C4-2B (cell line): ENCODE results near the gene SUN1.

ENCODE experiments used
- CTCF ChIP-seq: fragments of 450-650 bp; conservative IDR thresholded peaks from 2 replicates; pipeline ENCODE4 v1.5.1; 2017; ENCODE audit warnings: mild to moderate bottlenecking
- ZFX ChIP-seq: fragments of 450-650 bp; IDR thresholded peaks from 2 replicates; pipeline ENCODE4 v1.6.1; 2017

DNA sequence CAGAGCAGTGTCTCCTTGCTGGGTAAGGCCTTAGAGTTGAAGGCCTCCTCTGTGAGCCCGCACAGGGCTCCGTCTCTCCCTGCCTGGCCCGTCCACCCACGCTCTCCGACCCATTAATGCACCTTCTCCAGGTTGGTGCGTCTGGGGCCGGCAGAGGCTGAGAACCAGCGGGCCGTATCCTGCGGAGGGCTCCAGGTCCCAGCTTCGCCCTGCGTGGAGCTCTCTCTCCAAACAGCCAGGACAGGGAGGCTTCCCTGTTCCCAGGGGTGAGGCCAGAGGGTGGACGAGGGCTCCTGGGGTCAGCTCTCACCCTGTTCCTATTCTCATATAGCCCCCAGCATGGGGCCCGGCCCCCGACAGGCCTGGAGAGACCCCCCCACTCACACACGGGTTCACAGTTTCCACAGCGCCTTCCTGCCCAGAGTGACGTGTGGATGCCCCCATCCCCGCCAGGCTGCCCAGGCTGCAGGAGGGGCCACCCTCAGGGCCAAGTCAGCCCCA lies 78.7 kb downstream of the SUN1 start:
- TF ChIP-seq CTCF (no peak), ZFX (no peak)
